K562 (cell line): ENCODE data around the gene B2M. TPM values are rescaled to one million over a fixed set of nuclear protein-coding genes. Genes with fewer than 3 reads are reported as not detected.

Source experiments
- ELF2 ChIP-seq: fragments of 250-450 bp; sonication (Bioruptor Pico); IDR thresholded peaks from 2 replicates; pipeline ENCODE4 v1.5.0; 2021; ENCODE audit warnings: mild to moderate bottlenecking
- IRF2 ChIP-seq: sonication (generic); formaldehyde crosslinking; IDR thresholded peaks from 2 replicates; pipeline ENCODE4 v1.8.1; 2022; ENCODE audit warnings: mild to moderate bottlenecking, missing genetic modification reagents
- KDM2B ChIP-seq: fragments of 250-450 bp; sonication (Bioruptor Pico); IDR thresholded peaks from 2 replicates; pipeline ENCODE4 v1.8.0; 2021; ENCODE audit warnings: mild to moderate bottlenecking, moderate library complexity
- PML ChIP-seq: IDR thresholded peaks from 2 replicates; pipeline ENCODE4 v1.6.1; 2012; ENCODE audit warnings: low read length, inconsistent platforms
- PTBP1 ChIP-seq: fragments of 200-400 bp; formaldehyde crosslinking; IDR thresholded peaks from 2 replicates; pipeline ENCODE4 v1.6.1; 2017; ENCODE audit warnings: low read depth, low read length
- RFX7 ChIP-seq: fragments of 250-450 bp; sonication (Bioruptor Pico); IDR thresholded peaks from 2 replicates; pipeline ENCODE4 v1.5.1; 2021; ENCODE audit warnings: mild to moderate bottlenecking
- SAP30 ChIP-seq: fragments of 200-600 bp; sonication (generic); IDR thresholded peaks from 2 replicates; pipeline ENCODE4 v1.6.1; 2012; ENCODE audit warnings: borderline replicate concordance, low read depth, mild to moderate bottlenecking, moderate library complexity, low read length, control low read depth, inconsistent platforms; ENCODE audit not compliant: insufficient read depth, poor library complexity, severe bottlenecking
- SMAD1 ChIP-seq: fragments of 150-350 bp; IDR thresholded peaks from 2 replicates; pipeline ENCODE4 v1.6.1; 2014; ENCODE audit warnings: low read length, low read depth; ENCODE audit not compliant: partially characterized antibody
- SMAD4 ChIP-seq: fragments of 250-450 bp; sonication (Bioruptor Pico); conservative IDR thresholded peaks from 2 replicates; pipeline ENCODE4 v1.8.0; 2021; ENCODE audit warnings: inconsistent platforms, mild to moderate bottlenecking, moderate library complexity
- polyA plus RNA-seq, 8 experiments: library from polyadenylated mRNA; depleted of rRNA in 4 of 8; stranded (reverse) in 5 of 8; unstranded in 3 of 8; fragments of >200 nt; fragmentation: Nextera tagmentation in 2 of 8; fragmentation: Illumina TruSeq in 1 of 8; extraction: Ambion mirVana in 2 of 8; extraction: Trizol in 1 of 8; gene quantifications; 2 replicates each; pipeline versions ENCODE4 v1.2.1 to v1.2.3, GENCODE V29; 2011 to 2014; ENCODE audit warnings: inconsistent platforms in 1 of 8, missing spikeins in 1 of 8
- total RNA-seq, 7 experiments: library from RNA; depleted of rRNA in 6 of 7; stranded (reverse); fragments of >200 nt in 6 of 7; fragmentation: Illumina TruSeq in 2 of 7; extraction: Trizol in 2 of 7; gene quantifications; 2 replicates each; pipeline versions ENCODE4 v1.2.1 to v1.2.3, GENCODE V29; 2011 to 2021; ENCODE audit warnings: low replicate concordance in 1 of 7
- TF ChIP-seq, protein P1 (sequence below): sonication (generic); formaldehyde crosslinking; IDR thresholded peaks from 2 replicates; pipeline ENCODE4 v1.8.0; 2022; ENCODE audit warnings: mild to moderate bottlenecking, missing genetic modification reagents, borderline replicate concordance
- TF ChIP-seq, protein P2 (sequence below): sonication (generic); formaldehyde crosslinking; IDR thresholded peaks from 2 replicates; pipeline ENCODE4 v1.8.1; 2023; ENCODE audit warnings: mild to moderate bottlenecking, missing genetic modification reagents
- TF ChIP-seq, protein P3 (sequence below): fragments of 250-450 bp; sonication (Bioruptor Pico); IDR thresholded peaks from 2 replicates; pipeline ENCODE4 v1.9.0; 2021; ENCODE audit warnings: mild to moderate bottlenecking
- TF ChIP-seq, protein P4 (sequence below): fragments of 250-450 bp; sonication (Bioruptor Pico); IDR thresholded peaks from 2 replicates; pipeline ENCODE4 v1.8.0; 2021; ENCODE audit warnings: mild to moderate bottlenecking, moderate library complexity
- TF ChIP-seq, protein P5 (sequence below), 2 experiments: fragments of 450-650 bp; conservative IDR thresholded peaks; 2 replicates each; pipeline ENCODE4 v1.6.1; 2017; ENCODE audit warnings: mild to moderate bottlenecking in 2 of 2, moderate library complexity in 2 of 2

Gene B2M
- total and polyA plus RNA-seq, 9 of the 15 experiments (the other 6 are each of a cell fraction or from before 2014, with no cell fraction given): 460 to 3,138 (median 1,032) TPM

DNA sequence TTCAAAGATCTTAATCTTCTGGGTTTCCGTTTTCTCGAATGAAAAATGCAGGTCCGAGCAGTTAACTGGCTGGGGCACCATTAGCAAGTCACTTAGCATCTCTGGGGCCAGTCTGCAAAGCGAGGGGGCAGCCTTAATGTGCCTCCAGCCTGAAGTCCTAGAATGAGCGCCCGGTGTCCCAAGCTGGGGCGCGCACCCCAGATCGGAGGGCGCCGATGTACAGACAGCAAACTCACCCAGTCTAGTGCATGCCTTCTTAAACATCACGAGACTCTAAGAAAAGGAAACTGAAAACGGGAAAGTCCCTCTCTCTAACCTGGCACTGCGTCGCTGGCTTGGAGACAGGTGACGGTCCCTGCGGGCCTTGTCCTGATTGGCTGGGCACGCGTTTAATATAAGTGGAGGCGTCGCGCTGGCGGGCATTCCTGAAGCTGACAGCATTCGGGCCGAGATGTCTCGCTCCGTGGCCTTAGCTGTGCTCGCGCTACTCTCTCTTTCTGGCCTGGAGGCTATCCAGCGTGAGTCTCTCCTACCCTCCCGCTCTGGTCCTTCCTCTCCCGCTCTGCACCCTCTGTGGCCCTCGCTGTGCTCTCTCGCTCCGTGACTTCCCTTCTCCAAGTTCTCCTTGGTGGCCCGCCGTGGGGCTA, at the start of gene B2M, which contains the start of gene PATL2 (continued):
- TF ChIP-seq IRF2 (CRISPR knock-in tag): peak; percentile 86; the same call in 1 of the 2 replicates
- TF ChIP-seq, protein P1, sequence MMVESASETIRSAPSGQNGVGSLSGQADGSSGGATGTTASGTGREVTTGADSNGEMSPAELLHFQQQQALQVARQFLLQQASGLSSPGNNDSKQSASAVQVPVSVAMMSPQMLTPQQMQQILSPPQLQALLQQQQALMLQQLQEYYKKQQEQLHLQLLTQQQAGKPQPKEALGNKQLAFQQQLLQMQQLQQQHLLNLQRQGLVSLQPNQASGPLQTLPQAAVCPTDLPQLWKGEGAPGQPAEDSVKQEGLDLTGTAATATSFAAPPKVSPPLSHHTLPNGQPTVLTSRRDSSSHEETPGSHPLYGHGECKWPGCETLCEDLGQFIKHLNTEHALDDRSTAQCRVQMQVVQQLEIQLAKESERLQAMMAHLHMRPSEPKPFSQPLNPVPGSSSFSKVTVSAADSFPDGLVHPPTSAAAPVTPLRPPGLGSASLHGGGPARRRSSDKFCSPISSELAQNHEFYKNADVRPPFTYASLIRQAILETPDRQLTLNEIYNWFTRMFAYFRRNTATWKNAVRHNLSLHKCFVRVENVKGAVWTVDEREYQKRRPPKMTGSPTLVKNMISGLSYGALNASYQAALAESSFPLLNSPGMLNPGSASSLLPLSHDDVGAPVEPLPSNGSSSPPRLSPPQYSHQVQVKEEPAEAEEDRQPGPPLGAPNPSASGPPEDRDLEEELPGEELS: peak; percentile 18; the same call in 1 of the 2 replicates
- TF ChIP-seq, protein P2, sequence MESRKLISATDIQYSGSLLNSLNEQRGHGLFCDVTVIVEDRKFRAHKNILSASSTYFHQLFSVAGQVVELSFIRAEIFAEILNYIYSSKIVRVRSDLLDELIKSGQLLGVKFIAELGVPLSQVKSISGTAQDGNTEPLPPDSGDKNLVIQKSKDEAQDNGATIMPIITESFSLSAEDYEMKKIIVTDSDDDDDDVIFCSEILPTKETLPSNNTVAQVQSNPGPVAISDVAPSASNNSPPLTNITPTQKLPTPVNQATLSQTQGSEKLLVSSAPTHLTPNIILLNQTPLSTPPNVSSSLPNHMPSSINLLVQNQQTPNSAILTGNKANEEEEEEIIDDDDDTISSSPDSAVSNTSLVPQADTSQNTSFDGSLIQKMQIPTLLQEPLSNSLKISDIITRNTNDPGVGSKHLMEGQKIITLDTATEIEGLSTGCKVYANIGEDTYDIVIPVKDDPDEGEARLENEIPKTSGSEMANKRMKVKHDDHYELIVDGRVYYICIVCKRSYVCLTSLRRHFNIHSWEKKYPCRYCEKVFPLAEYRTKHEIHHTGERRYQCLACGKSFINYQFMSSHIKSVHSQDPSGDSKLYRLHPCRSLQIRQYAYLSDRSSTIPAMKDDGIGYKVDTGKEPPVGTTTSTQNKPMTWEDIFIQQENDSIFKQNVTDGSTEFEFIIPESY: no peak
- 0 out of 2 replicates have a peak, but pooled peaks have one; percentile 54 for TF ChIP-seq ELF2 (CRISPR knock-in tag)
- no peak for TF ChIP-seq RFX7 (CRISPR knock-in tag)
- TF ChIP-seq SAP30: peak; percentile 55
- TF ChIP-seq, protein P3, sequence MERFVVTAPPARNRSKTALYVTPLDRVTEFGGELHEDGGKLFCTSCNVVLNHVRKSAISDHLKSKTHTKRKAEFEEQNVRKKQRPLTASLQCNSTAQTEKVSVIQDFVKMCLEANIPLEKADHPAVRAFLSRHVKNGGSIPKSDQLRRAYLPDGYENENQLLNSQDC (CRISPR knock-in tag): peak; percentile 65; the same call in 1 of the 2 replicates
- TF ChIP-seq PTBP1: no peak
- peak; percentile 90 for TF ChIP-seq SMAD1
- TF ChIP-seq SMAD4 (CRISPR knock-in tag): peak; percentile 48
- TF ChIP-seq, protein P4, sequence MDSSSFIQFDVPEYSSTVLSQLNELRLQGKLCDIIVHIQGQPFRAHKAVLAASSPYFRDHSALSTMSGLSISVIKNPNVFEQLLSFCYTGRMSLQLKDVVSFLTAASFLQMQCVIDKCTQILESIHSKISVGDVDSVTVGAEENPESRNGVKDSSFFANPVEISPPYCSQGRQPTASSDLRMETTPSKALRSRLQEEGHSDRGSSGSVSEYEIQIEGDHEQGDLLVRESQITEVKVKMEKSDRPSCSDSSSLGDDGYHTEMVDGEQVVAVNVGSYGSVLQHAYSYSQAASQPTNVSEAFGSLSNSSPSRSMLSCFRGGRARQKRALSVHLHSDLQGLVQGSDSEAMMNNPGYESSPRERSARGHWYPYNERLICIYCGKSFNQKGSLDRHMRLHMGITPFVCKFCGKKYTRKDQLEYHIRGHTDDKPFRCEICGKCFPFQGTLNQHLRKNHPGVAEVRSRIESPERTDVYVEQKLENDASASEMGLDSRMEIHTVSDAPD: no peak
- TF ChIP-seq PML: peak; percentile 92
- TF ChIP-seq, protein P5, sequence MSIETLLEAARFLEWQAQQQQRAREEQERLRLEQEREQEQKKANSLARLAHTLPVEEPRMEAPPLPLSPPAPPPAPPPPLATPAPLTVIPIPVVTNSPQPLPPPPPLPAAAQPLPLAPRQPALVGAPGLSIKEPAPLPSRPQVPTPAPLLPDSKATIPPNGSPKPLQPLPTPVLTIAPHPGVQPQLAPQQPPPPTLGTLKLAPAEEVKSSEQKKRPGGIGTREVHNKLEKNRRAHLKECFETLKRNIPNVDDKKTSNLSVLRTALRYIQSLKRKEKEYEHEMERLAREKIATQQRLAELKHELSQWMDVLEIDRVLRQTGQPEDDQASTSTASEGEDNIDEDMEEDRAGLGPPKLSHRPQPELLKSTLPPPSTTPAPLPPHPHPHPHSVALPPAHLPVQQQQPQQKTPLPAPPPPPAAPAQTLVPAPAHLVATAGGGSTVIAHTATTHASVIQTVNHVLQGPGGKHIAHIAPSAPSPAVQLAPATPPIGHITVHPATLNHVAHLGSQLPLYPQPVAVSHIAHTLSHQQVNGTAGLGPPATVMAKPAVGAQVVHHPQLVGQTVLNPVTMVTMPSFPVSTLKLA (conservative IDR thresholded peaks at IDR 0.05): peak; percentile 68 to 75
- peak; percentile 62; the same call in 1 of the 2 replicates for TF ChIP-seq KDM2B
